Measurements from ENCODE around the gene FOXN1.

- no peak for TF ChIP-seq SPI1 (IDR thresholded peaks at IDR 0.05; ENCODE audit: borderline replicate concordance, insufficient read depth, low read depth, low read length)
- TF ChIP-seq RAD21 (IDR thresholded peaks at IDR 0.05; ENCODE audit: insufficient read depth, low read depth, low read length): no peak
- TF ChIP-seq RFX5 (IDR thresholded peaks at IDR 0.05; ENCODE audit: low read depth, low read length): no peak
- TF ChIP-seq CUX1 (IDR thresholded peaks at IDR 0.05; ENCODE audit: insufficient replicate concordance, low read depth, low read length): no peak
- no peak for TF ChIP-seq POLR2AphosphoS5 (IDR thresholded peaks at IDR 0.05; ENCODE audit: low read length)
- no peak for TF ChIP-seq POLR2AphosphoS2 (IDR thresholded peaks at IDR 0.05; ENCODE audit: low read depth, low read length)
- peak; percentile 55; the same call in 1 of the 2 replicates for TF ChIP-seq NFIC (IDR thresholded peaks at IDR 0.05; ENCODE audit: low read depth, low read length)
- TF ChIP-seq EZH2 (IDR thresholded peaks at IDR 0.05; ENCODE audit: borderline replicate concordance, control insufficient read depth, low read depth, low read length): no peak
- no peak for TF ChIP-seq MXI1 (IDR thresholded peaks at IDR 0.05; ENCODE audit: low read depth, low read length)
- no peak for TF ChIP-seq ZSCAN29 (IDR thresholded peaks at IDR 0.05)
- no peak for TF ChIP-seq KDM1A (IDR thresholded peaks at IDR 0.05; ENCODE audit: borderline replicate concordance)
- TF ChIP-seq EP300 (IDR thresholded peaks at IDR 0.05; ENCODE audit: borderline replicate concordance in 1 of 2, control insufficient read depth in 1 of 2, low read depth in 2 of 2, low read length in 2 of 2): no peak
- TF ChIP-seq CTCF (IDR thresholded peaks at IDR 0.05 in 2 of 3, conservative IDR thresholded peaks at IDR 0.05 in 1 of 3; ENCODE audit: control insufficient read depth in 2 of 3, extremely low read depth in 1 of 3, insufficient read depth in 1 of 3, low read depth in 3 of 3, low read length in 3 of 3): no peak
- no peak for TF ChIP-seq NR2C2 (IDR thresholded peaks at IDR 0.05; ENCODE audit: borderline replicate concordance, control insufficient read depth, insufficient read length, low read depth)
Measured at GRCh38 chr17:28468781-28469180, 37.4 kb upstream of the FOXN1 start.

Measured in GM12878 (cell line).